ENCODE results near the gene ATG3. TPM values are rescaled to one million over a fixed set of nuclear protein-coding genes. Genes with fewer than 3 reads are reported as not detected.

ATG3 gene
- 100 to 1,000 TPM in 2 of 6 donors, 10 to 100 TPM in 4; 64.0 to 104 (median 93.6) TPM for polyA plus RNA-seq (ENCODE audit: low read depth in 6 of 6)

DNA sequence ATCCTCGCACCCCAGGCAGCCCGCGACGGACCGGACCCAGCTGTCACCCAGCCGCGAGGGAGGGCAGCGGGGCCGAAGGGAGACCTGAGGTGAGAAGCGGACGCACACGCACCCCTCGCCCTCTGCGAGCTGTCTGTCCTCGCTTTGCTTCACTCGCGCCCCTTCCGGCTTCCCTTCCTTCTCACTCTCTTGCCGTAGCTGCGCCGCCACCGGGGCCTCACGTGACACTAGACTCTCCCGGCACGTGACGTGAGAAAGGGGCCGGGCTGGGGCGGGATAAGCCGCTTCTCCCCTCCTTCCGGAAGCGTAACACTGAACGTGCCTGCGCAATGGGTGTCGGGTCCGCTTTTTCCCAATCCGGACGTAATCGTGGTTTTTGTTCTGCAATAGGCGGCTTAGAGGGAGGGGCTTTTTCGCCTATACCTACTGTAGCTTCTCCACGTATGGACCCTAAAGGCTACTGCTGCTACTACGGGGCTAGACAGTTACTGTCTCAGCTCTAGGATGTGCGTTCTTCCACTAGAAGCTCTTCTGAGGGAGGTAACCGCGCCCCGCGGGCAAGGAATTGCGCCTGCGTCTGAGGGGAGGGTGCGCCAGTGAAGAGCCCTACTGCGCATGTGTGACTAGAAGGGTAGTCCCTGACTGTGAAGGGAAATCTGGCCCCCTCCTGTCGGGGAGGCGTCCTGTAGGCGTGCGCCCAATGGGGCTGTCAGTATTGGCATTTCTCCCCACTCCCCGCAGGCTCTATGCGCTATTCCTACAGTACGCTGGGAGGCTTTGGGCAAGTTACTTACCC lies at the start of gene ATG3, which contains the start of gene SLC35A5:
Gene ATG3 (minus strand): TSS at position 229 of the 796 bp plus-strand sequence. CDS start 434 bp downstream, outside the sequence.
Gene SLC35A5 (plus strand): TSS at position 312 of the 796 bp plus-strand sequence. CDS start 1,359 bp downstream, outside the sequence.
- ATAC-seq (ENCODE audit: low read depth in 2 of 2) (peak; percentile 80 to 82), DNase-seq (peak; percentile 99)
- Mint-ChIP-seq H3K9me3 (no peaks in the 10 kb centered on the region), H3K36me3 (peaks cover 11 to 13% of the 10 kb centered on the region in 2 donors), H3K27ac (peak within 1 kb of the TSS; percentile 97 to 100 (median 99)), H3K27me3 (no peaks in the 10 kb centered on the region), H3K4me1 (peaks cover 47 to 65% (median 64%) of the 10 kb centered on the region in 3 donors), H3K4me3 (peak within 1 kb of the TSS; percentile 92 to 100 (median 99))

DNA sequence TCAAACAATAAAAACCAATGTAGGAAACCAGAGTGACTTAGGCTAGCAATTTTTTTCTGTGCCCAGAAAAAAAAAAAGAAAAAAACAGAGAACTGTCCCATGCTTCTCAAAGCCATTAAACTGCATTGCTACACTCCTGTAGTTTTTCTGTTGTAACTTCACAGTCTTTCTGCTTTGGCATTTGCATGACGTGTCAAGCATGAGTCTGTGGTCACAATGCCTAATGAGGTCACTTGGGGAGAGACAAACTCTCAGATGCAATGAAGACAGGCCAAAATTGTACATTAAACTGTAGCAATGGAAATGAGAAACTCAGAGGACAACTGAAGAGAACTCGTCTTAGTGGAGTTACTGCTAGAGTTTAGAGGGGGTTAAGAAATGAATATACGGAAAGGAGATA lies 48.4 kb upstream of the ATG3 start:
- ATAC-seq (ENCODE audit: low read depth in 2 of 2) (no peak), DNase-seq (no peak)
- Mint-ChIP-seq H3K36me3 (no peaks in the 10 kb centered on the region), H3K4me3 (no peak overlapping the region), H3K9me3 (no peaks in the 10 kb centered on the region), H3K27ac (no peak overlapping the region), H3K4me1 (no peaks in the 10 kb centered on the region), H3K27me3 (peaks cover 0 to 10% (median 9%) of the 10 kb centered on the region in 3 donors)

DNA sequence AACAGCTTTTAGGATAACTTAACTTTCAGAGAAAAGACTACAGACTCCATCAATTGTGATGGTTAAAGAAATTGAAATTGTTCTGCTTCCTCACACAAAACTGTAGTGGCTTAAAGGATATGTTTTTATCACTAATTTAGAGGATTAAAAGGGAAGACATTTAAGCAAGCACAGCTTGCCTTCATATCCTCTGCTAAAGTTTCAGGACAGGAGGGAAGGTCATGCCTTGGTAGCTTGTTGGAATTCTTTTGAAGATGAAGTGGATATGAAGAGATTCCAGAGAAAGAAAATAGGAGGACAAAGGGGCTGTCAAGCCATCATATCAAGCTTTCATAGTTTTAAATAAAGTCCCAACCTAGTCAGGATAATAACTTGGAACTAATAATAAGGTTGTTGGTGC lies 46.1 kb upstream of the ATG3 start:
- DNase-seq (no peak), ATAC-seq (ENCODE audit: low read depth in 2 of 2) (no peak)
- H3K4me1 Mint-ChIP-seq = no peaks in the 10 kb centered on the region
- no peaks in the 10 kb centered on the region for H3K36me3 Mint-ChIP-seq
- no peak overlapping the region for H3K4me3 Mint-ChIP-seq
- no peak overlapping the region for H3K27ac Mint-ChIP-seq
- H3K27me3 Mint-ChIP-seq = peaks cover 0 to 10% (median 9%) of the 10 kb centered on the region in 3 donors
- no peaks in the 10 kb centered on the region for H3K9me3 Mint-ChIP-seq

DNA sequence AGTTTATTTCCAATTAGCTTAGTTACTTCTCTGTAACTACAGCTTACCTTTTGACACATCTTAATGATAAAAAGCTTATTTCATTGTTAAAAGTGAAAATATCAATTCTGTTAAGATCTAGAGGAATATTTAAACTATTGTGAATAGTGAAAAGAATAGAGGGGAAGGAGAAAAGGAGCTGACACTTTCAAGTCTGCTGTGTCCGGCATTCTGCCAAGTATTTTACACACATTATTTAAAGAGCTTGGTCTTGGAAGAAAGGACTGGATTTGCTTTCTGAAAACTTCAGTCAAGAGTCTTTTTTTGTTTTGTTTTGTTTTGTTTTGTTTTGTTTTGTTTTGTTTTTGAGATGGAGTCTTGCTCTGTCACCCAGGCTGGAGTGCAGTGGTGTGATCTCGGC lies 44.3 kb upstream of the ATG3 start:
- DNase-seq (no peak), ATAC-seq (ENCODE audit: low read depth in 2 of 2) (no peak)
- peaks cover 0 to 10% (median 9%) of the 10 kb centered on the region in 3 donors for H3K27me3 Mint-ChIP-seq
- no peak overlapping the region for H3K27ac Mint-ChIP-seq
- H3K9me3 Mint-ChIP-seq = no peaks in the 10 kb centered on the region
- H3K4me1 Mint-ChIP-seq = no peaks in the 10 kb centered on the region
- H3K36me3 Mint-ChIP-seq = no peaks in the 10 kb centered on the region
- H3K4me3 Mint-ChIP-seq = no peak overlapping the region

DNA sequence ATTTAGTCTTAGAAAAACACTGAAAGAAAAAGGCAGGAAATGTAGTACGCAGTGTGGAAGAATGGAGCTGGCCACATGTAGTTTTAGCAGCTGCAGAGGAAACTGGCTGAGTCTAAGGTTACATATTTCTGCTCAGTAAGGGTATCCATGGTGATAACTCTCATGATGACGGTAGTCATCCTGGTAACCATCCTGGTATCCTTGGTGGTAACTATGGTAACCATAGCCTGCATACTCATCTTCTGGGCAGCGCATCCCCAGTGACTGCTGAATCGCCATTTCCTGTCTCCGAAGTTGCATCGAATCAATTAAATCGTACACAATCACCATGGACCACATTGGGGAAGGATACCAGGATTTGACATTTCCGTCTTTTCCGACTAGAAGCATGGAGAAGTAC lies 43.5 kb upstream of the ATG3 start:
- H3K36me3 Mint-ChIP-seq = no peaks in the 10 kb centered on the region
- peaks cover 0 to 10% (median 9%) of the 10 kb centered on the region in 3 donors for H3K27me3 Mint-ChIP-seq
- ATAC-seq (ENCODE audit: low read depth in 2 of 2) (no peak), DNase-seq (no peak)
- H3K4me3 Mint-ChIP-seq = no peak overlapping the region
- no peaks in the 10 kb centered on the region for H3K4me1 Mint-ChIP-seq
- no peaks in the 10 kb centered on the region for H3K9me3 Mint-ChIP-seq
- no peak overlapping the region for H3K27ac Mint-ChIP-seq

DNA sequence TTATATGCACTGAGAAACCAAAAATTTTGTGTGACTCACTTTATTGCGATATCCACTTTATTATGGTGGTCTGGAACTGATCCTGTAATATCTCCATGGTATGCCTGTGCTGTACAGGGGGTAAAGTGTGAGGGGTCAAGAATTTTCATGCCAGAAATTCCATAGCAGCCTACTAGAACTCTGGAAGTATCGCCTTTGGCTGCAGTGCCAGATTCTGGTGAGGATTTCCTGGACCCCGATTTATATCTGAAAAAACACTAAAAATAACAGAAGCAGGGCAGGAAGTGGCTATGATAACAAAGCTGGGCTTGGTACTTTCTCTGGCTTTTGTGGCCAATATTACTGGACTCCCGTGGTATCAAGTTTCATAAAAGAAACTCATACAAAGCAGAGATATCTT lies 42.8 kb upstream of the ATG3 start:
- H3K27ac Mint-ChIP-seq = no peak overlapping the region
- H3K4me1 Mint-ChIP-seq = no peaks in the 10 kb centered on the region
- no peaks in the 10 kb centered on the region for H3K9me3 Mint-ChIP-seq
- no peak for ATAC-seq (ENCODE audit: low read depth in 2 of 2)
- H3K27me3 Mint-ChIP-seq = peaks cover 0 to 10% (median 9%) of the 10 kb centered on the region in 3 donors
- DNase-seq = no peak
- no peaks in the 10 kb centered on the region for H3K36me3 Mint-ChIP-seq
- H3K4me3 Mint-ChIP-seq = no peak overlapping the region

DNA sequence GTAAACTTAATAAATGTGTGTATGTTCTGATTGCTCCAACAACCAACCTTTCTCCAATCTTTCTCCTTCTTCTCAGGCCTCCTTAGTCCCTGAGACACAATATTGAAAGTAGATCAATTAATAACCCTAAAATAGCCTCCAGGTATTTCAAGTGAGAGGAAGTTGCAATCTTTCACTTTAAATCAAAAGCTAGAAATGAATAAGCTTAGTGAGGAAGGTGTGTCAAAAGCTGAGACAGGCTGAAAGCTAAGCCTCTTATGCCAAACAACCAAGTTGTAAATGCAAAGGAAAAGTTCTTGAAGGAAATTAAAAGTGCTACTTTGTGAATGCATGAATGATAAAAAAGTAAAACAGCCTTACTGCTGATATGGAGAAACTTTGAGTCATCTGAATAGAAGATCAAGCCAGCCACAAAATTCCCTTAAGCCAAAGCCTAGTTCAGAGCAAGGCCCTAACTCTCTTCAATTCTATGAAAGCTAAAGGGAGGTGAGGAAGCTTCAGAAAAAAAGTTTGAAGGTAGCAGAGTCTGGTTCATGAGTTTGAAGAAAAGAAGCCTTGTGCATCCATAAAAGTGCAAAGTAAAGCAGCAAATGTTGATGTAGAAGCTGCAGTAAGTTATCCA lies 40.6 kb upstream of the ATG3 start:
- ATAC-seq (ENCODE audit: low read depth in 2 of 2) = no peak
- H3K9me3 Mint-ChIP-seq = no peaks in the 10 kb centered on the region
- peak overlapping the region in 1 of 6 donors; percentile 4 for H3K27ac Mint-ChIP-seq
- DNase-seq = no peak
- no peak overlapping the region for H3K4me3 Mint-ChIP-seq
- H3K4me1 Mint-ChIP-seq = peaks cover 0 to 2% (median 0%) of the 10 kb centered on the region in 3 donors
- peaks cover 0 to under 1% (median 0%) of the 10 kb centered on the region in 3 donors for H3K27me3 Mint-ChIP-seq
- H3K36me3 Mint-ChIP-seq = peaks cover 3 to 5% of the 10 kb centered on the region in 2 donors

DNA sequence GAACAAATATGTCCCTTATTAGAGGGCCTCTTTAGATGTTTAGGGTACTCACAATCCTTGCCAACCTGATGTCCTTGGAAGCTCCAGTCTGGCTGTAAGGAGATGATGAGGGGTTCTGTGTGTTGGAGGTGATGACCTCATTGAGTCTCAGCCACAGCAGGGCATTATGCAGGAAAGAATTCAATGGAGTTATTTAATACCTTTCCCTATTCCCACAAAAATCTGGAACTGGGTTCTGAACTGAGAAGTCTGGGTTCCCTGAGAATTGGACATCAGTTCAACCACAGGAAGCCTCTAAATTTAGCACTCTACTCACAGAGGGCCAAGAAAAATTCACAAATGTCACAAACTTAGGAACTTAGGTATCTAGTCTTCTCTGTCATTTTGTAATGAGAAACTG lies 37.0 kb upstream of the ATG3 start:
- Mint-ChIP-seq H3K36me3 (peaks cover 11 to 12% of the 10 kb centered on the region in 2 donors), H3K27ac (no peak overlapping the region), H3K9me3 (no peaks in the 10 kb centered on the region), H3K4me3 (no peak overlapping the region), H3K27me3 (no peaks in the 10 kb centered on the region), H3K4me1 (peaks cover 0 to 2% (median 0%) of the 10 kb centered on the region in 3 donors)
- ATAC-seq (ENCODE audit: low read depth in 2 of 2) (no peak), DNase-seq (no peak)

DNA sequence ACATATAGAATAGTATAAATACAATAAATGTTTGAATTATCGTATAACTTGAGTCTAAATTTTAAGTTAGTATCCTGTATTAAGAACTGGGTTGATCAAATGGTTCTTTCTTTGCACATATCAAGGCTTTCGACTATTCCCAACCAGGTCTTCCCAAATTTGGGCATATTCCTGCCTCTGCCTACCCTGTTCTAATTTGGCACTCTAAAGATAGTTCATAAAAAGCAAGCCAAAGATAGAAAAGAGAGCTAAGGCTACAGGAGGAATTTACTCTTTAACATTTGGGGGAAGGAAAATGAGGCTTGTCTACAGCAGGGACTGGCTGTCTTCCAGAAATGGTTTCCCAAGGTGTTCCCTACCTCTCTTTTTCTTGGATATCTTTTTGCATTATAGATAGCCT lies 36.2 kb upstream of the ATG3 start:
- DNase-seq = no peak
- Mint-ChIP-seq H3K27ac (no peak overlapping the region), H3K4me3 (no peak overlapping the region), H3K9me3 (peaks cover 0 to 2% (median 0%) of the 10 kb centered on the region in 7 donors), H3K27me3 (no peaks in the 10 kb centered on the region), H3K36me3 (peaks cover 14 to 16% of the 10 kb centered on the region in 2 donors), H3K4me1 (peaks cover under 1 to 3% (median 2%) of the 10 kb centered on the region in 3 donors)
- no peak for ATAC-seq (ENCODE audit: low read depth in 2 of 2)

DNA sequence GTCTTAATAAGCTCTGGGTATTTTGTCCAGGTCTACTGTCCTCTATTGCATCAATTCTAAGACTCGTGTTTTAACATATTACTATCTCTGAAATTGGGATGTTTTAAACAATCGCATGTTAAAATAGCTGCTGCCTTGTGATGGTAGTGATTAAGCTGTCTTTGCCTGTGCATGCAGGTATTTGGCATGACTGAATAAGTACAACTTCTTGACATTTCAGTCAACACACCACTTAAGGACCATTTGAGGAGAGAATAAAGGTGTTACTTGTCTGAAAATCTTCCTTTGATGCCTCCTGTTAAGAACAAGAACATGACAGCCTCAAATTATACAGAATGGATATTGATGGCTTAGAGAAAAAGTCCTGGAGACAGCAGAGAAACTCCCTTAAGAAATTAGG lies 33.1 kb upstream of the ATG3 start:
- DNase-seq (no peak), ATAC-seq (ENCODE audit: low read depth in 2 of 2) (no peak)
- no peak overlapping the region for H3K4me3 Mint-ChIP-seq
- H3K4me1 Mint-ChIP-seq = peaks cover 12 to 24% (median 17%) of the 10 kb centered on the region in 3 donors
- no peaks in the 10 kb centered on the region for H3K27me3 Mint-ChIP-seq
- H3K36me3 Mint-ChIP-seq = peaks cover 35 to 45% of the 10 kb centered on the region in 2 donors
- H3K9me3 Mint-ChIP-seq = peaks cover 0 to 5% (median 0%) of the 10 kb centered on the region in 7 donors
- no peak overlapping the region for H3K27ac Mint-ChIP-seq

DNA sequence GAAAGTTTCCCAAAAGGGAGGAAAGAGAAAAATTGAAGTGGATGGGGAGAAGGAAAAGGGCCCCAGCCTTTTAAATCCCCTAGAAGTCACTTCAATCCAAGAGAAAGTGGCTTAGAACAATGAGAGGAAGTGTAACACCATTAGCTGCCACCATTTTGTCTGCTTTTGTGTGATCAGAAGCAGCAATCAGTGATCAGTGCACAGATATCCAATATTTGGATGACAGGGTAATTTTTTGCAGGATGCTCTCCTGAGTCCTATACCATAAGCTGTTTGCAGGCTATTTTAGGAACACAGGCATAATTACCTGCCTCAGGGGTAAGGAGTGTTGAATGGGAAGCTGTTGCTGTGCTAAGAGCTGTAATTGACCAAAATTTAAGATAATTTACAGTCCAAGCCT lies 31.5 kb upstream of the ATG3 start:
- DNase-seq = no peak
- peaks cover 0 to 5% (median 0%) of the 10 kb centered on the region in 7 donors for H3K9me3 Mint-ChIP-seq
- H3K27ac Mint-ChIP-seq = peak overlapping the region in 1 of 6 donors; percentile 12
- no peaks in the 10 kb centered on the region for H3K27me3 Mint-ChIP-seq
- H3K4me3 Mint-ChIP-seq = no peak overlapping the region
- peaks cover 35 to 48% of the 10 kb centered on the region in 2 donors for H3K36me3 Mint-ChIP-seq
- no peak for ATAC-seq (ENCODE audit: low read depth in 2 of 2)
- H3K4me1 Mint-ChIP-seq = peaks cover 12 to 29% (median 15%) of the 10 kb centered on the region in 3 donors

DNA sequence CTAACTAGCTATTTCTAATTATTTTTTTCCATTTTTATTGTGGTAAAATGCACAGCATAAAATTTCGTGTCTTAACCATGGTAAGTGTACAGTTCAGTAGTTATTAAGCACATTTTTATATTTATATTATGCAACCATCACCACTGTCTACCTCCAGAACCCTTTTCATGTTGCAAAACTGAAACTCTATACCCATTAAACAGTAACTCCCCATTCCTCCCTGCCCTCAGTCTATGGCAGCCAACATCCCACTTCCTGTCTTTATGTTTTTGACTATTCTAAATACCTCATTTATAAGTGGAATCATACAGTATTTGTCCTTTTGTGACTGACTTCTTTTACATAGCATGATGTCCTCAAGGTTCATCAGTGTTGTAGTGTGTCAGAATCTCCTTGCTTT lies 25.6 kb upstream of the ATG3 start:
- no peak for ATAC-seq (ENCODE audit: low read depth in 2 of 2)
- peak overlapping the region in 3 of 8 donors; percentile 5 to 26 (median 25) for H3K4me3 Mint-ChIP-seq
- DNase-seq = no peak
- no peaks in the 10 kb centered on the region for H3K27me3 Mint-ChIP-seq
- H3K36me3 Mint-ChIP-seq = peaks cover 12 to 34% of the 10 kb centered on the region in 2 donors
- peaks cover 31 to 51% (median 35%) of the 10 kb centered on the region in 3 donors for H3K4me1 Mint-ChIP-seq
- H3K27ac Mint-ChIP-seq = peak overlapping the region in 3 of 6 donors; percentile 67 to 92 (median 86)
- peaks cover 0 to 2% (median 0%) of the 10 kb centered on the region in 7 donors for H3K9me3 Mint-ChIP-seq

DNA sequence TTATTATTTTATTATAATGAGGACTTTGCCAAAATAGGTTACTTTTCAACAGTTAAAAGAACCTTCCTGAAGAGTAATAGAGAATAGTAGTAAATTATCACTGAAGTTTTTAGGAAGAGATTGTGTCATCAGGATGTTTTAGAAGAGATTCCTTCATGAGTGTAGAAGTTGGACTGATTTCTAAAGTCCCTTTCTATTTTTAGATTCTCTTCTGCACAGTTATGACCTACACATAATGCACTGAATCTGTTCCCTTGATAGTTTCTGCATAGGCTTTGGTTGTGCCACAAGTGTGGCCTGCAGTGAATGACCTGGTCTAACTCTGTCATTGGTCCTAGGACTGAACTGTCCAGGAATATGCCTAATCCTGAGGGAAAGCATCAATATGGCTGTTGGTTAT lies 24.0 kb upstream of the ATG3 start:
- H3K27ac Mint-ChIP-seq = peak overlapping the region; percentile 62 to 93 (median 67)
- H3K27me3 Mint-ChIP-seq = no peaks in the 10 kb centered on the region
- peaks cover 25 to 44% (median 29%) of the 10 kb centered on the region in 3 donors for H3K4me1 Mint-ChIP-seq
- ATAC-seq (ENCODE audit: low read depth in 2 of 2) (no peak), DNase-seq (no peak)
- peak overlapping the region in 3 of 8 donors; percentile 25 to 74 (median 48) for H3K4me3 Mint-ChIP-seq
- peaks cover 4 to 19% of the 10 kb centered on the region in 2 donors for H3K36me3 Mint-ChIP-seq
- peaks cover 0 to 2% (median 0%) of the 10 kb centered on the region in 7 donors for H3K9me3 Mint-ChIP-seq
